DMS114 treated with DMSO at 0.1 percent for 48 hours (cell line): ENCODE results near the gene SHROOM3.

ENCODE experiments used
- DNase-seq: peaks from one replicate; lab custom pipeline; 2025; ENCODE audit not compliant: unreplicated experiment; lab: John Stamatoyannopoulos, UW

The SHROOM3 gene

GRCh38 chr4:76651616-76652015 lies 216.6 kb downstream of the SHROOM3 start:
- no peak for DNase-seq

GRCh38 chr4:76652389-76652788 lies 217.4 kb downstream of the SHROOM3 start:
- no peak for DNase-seq

- DNase-seq, result no peak
Observed at GRCh38 chr4:76654084-76654483, 219.1 kb downstream of the SHROOM3 start.

- no peak for DNase-seq
Observed at GRCh38 chr4:76654791-76655190, 219.8 kb downstream of the SHROOM3 start.

GRCh38 chr4:76655566-76656479 lies 220.8 kb downstream of the SHROOM3 start:
- DNase-seq, result no peak

- DNase-seq, result no peak
Observed at GRCh38 chr4:76657443-76657842, 222.4 kb downstream of the SHROOM3 start.

GRCh38 chr4:76658231-76659102 lies 223.4 kb downstream of the SHROOM3 start:
- no peak for DNase-seq

- DNase-seq, result no peak
Observed at GRCh38 chr4:76659103-76659490, 224.1 kb downstream of the SHROOM3 start.

GRCh38 chr4:76663824-76664223 lies 228.8 kb downstream of the SHROOM3 start:
- no peak for DNase-seq

- DNase-seq, result no peak
Observed at GRCh38 chr4:76665153-76665552, 230.1 kb downstream of the SHROOM3 start.

GRCh38 chr4:76665721-76666120 lies 230.7 kb downstream of the SHROOM3 start:
- DNase-seq, result no peak

GRCh38 chr4:76666944-76667532 lies 232.0 kb downstream of the SHROOM3 start:
- DNase-seq, result no peak

GRCh38 chr4:76670631-76671030 lies 235.6 kb downstream of the SHROOM3 start:
- DNase-seq, result no peak

- no peak for DNase-seq
Observed at GRCh38 chr4:76673362-76673761, 238.3 kb downstream of the SHROOM3 start.

- no peak for DNase-seq
Observed at GRCh38 chr4:76674983-76675382, 240.0 kb downstream of the SHROOM3 start.

- no peak for DNase-seq
Observed at GRCh38 chr4:76677571-76678326, 242.7 kb downstream of the SHROOM3 start.

- no peak for DNase-seq
Observed at GRCh38 chr4:76679691-76680090, 244.7 kb downstream of the SHROOM3 start.

- no peak for DNase-seq
Observed at GRCh38 chr4:76680952-76681351, 245.9 kb downstream of the SHROOM3 start.

- DNase-seq, result no peak
Observed at GRCh38 chr4:76681996-76682395, 247.0 kb downstream of the SHROOM3 start.

GRCh38 chr4:76683144-76683543 lies 248.1 kb downstream of the SHROOM3 start:
- no peak for DNase-seq
